ENCODE data around the gene SHC3.

The SHC3 gene

GRCh38 chr9:88996921-88997235, 181.7 kb downstream of the SHC3 start:
- no peak for DNase-seq

- no peak for DNase-seq
Observed at GRCh38 chr9:88996046-88996920, 182.3 kb downstream of the SHC3 start.

- no peak for DNase-seq
Observed at GRCh38 chr9:88995627-88996026, 183.0 kb downstream of the SHC3 start.

GRCh38 chr9:88995200-88995577, 183.4 kb downstream of the SHC3 start:
- no peak for DNase-seq

GRCh38 chr9:88994469-88995199, 184.0 kb downstream of the SHC3 start:
- no peak for DNase-seq

GRCh38 chr9:88993871-88994460, 184.7 kb downstream of the SHC3 start:
- DNase-seq = no peak

GRCh38 chr9:88993327-88993726, 185.3 kb downstream of the SHC3 start:
- no peak for DNase-seq

GRCh38 chr9:88992556-88992955, 186.1 kb downstream of the SHC3 start:
- DNase-seq = no peak

GRCh38 chr9:88991066-88992034, 187.3 kb downstream of the SHC3 start, which contains the start of gene S1PR3:
Gene S1PR3, plus strand, starts transcription at chr9:88991468. Its CDS starts 9,733 bp downstream, at chr9:89001201.
- no peak for DNase-seq

GRCh38 chr9:88990729-88991065, 187.9 kb downstream of the SHC3 start:
- no peak for DNase-seq

- no peak for DNase-seq
Observed at GRCh38 chr9:88990041-88990728, 188.4 kb downstream of the SHC3 start.

GRCh38 chr9:88988796-88989641, 189.6 kb downstream of the SHC3 start:
- DNase-seq = no peak

GRCh38 chr9:88987661-88988060, 191.0 kb downstream of the SHC3 start:
- DNase-seq = no peak

GRCh38 chr9:88986776-88987175, 191.8 kb downstream of the SHC3 start:
- DNase-seq = no peak

- no peak for DNase-seq
Observed at GRCh38 chr9:88985616-88986015, 193.0 kb downstream of the SHC3 start.

- DNase-seq = no peak
Observed at GRCh38 chr9:88984543-88984883, 194.1 kb downstream of the SHC3 start.

- no peak for DNase-seq
Observed at GRCh38 chr9:88983865-88984542, 194.6 kb downstream of the SHC3 start.

- DNase-seq = no peak
Observed at GRCh38 chr9:88980740-88981203, 197.8 kb downstream of the SHC3 start.

- no peak for DNase-seq
Observed at GRCh38 chr9:88979791-88980190, 198.8 kb downstream of the SHC3 start.

- no peak for DNase-seq
Observed at GRCh38 chr9:88979021-88979420, 199.6 kb downstream of the SHC3 start.

- no peak for DNase-seq
Observed at GRCh38 chr9:88978034-88978433, 200.6 kb downstream of the SHC3 start.

Data from NCI-H748 treated with DMSO at 0.1 percent for 48 hours (cell line).